HG03469 (cell line): ENCODE data around the gene FAM43B.

Source experiments
- ATAC-seq: cut with Tn5 transposase; IDR thresholded peaks from one replicate; pipeline ENCODE4 v1.9.1; 2021; ENCODE audit warnings: mild to moderate bottlenecking, moderate library complexity, moderate number of reproducible peaks; ENCODE audit not compliant: unreplicated experiment

FAM43B gene

DNA sequence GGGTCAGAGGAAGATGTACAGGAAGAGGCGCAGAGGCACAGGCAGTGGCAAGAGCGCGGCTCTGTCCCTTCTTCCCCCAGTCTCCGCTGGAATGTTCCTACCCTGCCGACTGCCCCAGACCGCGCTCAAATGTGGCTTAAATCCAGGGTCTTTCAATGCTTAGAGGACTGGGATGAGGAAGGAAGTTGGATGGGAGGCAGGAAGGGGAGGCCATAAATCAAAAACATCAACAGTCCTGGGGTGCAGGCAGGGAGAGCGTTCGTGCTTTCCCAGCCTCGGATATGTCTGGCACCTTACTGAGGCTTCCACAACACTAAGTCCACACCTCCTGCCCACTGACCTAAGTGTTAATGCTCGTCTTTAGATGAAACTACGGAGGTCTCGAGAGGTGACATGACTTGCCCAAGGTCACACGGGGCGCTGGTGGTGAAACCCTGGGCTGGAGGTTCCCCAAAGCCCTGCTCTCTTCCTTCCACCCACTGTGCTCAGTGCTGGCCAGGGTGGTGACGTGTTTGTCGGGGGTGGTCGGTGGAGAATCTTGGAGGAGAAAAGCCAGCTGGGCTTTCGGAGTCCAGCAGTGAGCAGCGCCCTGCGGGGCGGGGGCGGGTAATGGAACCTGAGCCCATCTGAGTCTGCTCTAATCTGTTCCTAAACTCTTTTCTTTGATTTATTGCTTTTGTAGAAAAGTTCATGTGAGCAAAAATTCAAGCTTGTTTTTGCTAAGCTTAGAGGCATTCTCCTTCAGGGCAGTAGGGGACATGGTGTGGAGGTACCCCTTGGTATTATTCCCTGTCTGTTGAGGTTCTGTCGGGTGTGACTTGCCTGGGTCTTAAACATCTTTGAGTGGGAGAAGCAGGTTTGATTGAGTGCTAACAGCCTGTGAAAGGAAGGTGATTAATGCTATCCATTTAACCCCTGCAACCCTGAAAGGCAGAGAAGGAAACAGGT, 37.2 kb downstream of the FAM43B start:
- no peak for ATAC-seq

GRCh38 chr1:20590306-20590777, 38.0 kb downstream of the FAM43B start:
- no peak for ATAC-seq

- no peak for ATAC-seq
These were observed 41.4 kb downstream of the FAM43B start for GRCh38 chr1:20593756-20594155.

DNA sequence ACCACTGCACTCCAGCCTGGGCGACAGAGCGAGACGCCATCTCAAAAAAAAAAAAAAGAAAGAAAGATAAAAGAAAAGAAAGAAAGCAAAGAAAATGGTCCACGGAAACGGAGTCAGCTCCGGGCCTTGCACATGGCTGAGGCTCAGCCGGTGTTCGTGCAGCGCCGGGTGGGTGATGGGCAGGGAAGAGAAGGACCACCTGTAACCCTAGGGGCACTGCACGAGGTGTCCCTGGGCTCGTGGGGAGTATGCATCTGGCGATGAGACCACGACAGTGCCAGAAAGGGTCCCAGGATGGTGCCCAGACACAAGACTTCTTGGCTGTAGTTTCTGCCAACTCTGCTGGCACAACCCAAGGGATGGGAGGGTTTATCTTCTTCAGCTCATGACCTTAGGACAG, 42.4 kb downstream of the FAM43B start:
- no peak for ATAC-seq

DNA sequence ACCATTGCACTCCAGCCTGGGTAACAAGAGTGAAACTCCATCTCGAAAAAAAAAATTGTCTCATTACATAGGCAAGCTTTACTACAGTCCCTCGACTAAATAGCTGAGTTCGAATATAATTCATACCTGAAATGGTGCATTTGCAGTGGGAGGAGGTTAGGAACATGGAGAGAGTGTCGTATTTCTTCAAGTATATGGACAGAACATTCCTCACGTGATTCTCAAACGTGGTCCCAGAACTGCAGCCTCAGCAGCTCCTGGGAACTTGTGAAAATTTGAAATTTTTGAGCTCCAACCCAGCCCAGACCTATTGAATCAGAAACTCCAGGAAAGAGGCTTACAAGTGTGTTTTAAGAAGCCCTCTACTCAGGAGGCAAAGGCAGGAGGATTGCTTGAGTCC, 43.7 kb downstream of the FAM43B start:
- ATAC-seq, result no peak

DNA sequence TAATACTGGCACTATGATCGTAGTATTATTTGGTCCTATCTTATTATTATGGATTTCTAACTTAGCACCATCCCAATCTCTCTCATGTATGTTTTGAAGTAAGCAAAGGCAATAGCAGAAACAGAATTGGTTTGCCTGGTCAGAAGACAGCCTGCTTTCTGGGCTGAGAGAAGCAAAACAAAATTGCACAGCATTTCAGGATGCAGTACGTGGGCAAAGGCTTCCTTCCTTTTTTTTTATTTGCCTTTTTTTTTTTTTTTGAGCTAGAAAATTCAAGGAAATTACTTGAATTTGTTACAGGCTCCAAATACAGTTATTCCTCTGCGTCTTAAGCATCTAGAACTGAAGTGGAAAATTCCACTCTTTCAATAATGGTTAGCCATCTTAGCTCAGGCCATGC, 45.3 kb downstream of the FAM43B start:
- no peak for ATAC-seq

GRCh38 chr1:20600156-20600555, 47.8 kb downstream of the FAM43B start:
- ATAC-seq, result no peak

- no peak for ATAC-seq
These were observed 48.9 kb downstream of the FAM43B start for GRCh38 chr1:20601129-20601825.

GRCh38 chr1:20602851-20603450, 50.6 kb downstream of the FAM43B start:
- no peak for ATAC-seq

DNA sequence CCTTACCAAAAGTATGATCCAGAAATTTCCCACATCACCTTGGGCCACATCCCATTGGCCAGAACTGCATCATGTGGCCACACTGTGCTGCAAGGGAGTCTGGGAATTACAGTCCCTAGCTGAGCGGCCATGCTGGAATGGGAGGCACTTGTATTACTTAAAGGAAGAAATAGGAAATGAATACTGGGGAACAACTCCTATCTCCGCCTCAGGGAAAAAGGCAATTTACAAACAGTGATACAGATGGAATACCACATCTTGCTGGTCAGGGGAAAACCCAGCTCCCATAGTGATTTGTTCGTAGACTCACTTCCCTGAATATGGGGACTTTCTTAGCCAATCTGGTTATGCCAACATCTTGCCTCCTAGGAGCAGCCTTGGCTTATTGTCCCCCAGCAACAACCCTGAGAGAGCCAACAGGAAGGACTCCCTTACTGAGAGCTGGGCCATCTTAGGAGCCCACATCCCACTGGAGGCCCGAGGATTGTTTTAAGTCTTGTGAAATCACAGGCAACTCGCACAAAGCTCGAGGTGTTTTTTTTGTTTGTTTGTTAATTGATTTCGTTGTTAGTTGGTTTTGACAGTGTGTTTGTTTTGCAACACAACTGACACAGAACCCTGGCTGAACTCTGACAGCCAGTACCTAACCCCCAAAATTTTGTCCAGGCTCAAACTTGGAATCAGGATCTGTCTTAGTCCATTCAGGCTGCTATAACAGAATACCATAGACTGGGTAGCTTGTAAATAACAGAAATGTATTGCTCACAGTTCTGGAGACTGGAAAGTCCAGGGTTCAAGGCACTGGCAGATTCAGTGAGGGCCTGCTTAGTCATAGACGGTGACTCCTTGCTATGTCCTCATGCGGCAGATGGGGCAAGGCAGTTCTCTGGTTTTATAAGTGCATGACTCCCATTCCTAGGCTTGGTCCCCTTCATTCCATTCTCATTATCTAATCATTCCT, 51.4 kb downstream of the FAM43B start:
- no peak for ATAC-seq
